HG02938 (cell line): ENCODE results near the gene DLX3.

Experiments
- ATAC-seq: cut with Tn5 transposase; IDR thresholded peaks from one replicate; pipeline ENCODE4 v1.9.1; 2021; ENCODE audit warnings: mild to moderate bottlenecking, moderate library complexity; ENCODE audit not compliant: unreplicated experiment

The DLX3 gene

DNA sequence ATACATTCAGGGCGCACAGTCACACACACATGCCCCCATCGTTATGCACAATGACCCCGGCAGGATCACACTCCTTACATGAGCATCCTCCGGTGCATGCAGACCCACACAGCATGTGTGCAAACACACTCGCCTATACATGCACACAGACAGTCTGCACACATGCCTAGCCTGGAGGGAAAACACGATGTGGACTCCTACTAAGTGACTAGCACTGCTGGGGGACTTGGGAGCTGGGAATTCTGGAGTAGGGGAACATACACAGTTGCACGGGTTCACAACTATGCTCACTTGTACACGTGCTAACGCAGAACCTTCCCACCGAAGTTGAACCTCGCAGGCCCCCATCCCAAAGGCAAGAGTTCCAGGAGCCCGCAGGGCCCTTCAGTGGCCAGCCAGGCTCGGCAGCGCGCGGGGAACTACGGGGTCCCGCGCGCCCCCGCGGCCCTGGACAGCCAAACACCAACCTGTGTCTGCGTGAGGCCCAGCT, 2.0 kb downstream of the DLX3 start:
- ATAC-seq, result no peak

DNA sequence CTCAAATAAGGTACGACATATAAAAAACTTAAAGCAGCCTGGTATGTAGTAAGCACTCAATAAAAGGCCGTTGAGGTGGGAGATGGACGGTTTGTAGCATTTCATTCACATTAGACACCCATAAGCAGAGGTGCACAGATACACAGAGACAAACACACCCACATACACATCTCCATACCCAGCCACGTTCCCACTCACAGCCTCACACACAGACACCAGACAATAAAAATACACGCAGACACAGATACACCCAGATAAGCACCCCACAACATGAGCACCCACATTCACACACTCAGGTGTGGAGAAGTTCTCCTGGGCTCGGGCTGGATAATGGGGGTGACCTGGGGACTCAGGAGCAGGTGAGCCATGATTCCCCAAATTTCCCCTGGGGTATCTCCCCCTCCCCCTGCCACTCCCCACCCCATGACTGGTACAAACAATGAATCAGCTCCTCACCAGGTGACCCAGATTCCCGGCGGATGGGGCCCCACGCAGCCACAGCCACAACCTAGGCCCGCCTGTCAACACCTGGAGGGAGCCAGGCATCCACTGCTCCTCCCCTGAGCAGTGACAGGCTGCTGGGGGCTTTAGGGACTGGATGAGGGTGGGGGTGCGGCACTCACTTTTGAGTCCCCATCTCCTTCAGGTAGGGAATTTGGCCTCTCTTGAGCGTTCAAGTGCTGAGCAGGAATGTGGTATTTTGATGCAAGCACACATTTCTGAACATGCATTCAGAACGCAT, 2.7 kb downstream of the DLX3 start:
- ATAC-seq, result no peak

DNA sequence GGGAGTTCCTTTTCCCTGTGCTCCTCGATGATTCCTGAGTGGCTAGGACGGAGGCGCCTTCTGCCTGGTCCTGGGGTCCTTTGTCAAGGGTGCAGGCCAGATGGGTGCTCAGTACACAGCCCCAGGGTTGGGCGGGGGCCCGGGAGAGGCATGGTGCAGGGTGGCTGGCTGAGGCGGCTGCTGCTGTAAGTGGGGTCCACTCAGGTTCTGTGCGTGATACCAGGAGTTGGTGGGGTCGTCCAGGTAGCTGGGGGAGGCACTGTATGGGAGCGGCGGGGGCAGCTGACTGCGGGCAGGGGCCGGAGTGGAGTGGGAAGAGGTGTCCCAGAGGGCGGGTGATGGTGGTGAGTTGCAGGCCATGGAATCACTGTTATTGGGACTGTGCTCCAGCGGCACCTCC, 3.6 kb downstream of the DLX3 start:
- no peak for ATAC-seq

DNA sequence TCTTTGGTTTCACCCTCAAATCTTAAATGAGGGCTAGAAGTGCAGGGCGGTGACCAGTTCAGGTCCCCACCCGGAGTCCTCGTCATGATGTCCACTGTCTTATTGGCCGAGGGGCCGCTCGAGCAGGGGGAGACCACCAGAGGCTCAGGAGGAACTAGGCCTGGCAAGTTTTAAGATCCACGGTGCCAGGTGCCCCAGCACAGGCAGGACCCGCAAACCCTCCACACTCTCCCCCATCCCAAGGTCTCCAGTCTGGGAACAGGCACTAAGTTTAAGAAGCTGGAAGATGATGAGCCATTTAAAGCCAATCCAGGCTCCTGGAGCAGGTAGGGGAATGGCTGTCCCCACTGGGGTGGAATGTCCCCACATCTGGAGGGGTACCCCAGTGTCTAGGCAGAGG, 4.1 kb downstream of the DLX3 start:
- no peak for ATAC-seq

DNA sequence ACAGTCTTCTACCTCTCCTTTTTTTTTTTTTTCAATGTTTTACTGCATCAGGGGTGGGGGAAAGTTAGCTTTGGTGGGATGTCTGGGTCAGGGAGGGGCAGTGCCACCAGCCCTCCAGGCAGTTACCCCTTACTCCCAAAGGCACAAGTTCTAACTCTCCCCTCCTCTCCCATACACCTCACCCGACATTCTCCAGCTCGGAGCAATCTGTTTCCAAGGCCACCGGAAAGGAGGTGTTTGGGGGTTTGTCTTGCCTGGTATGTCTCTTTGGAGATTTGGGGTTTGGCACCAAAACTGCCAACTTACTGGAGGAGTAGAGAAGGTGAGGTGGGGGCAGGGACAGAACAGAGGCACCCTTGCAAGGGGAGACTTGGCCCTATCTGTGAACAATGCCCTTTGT, 4.7 kb downstream of the DLX3 start:
- no peak for ATAC-seq

DNA sequence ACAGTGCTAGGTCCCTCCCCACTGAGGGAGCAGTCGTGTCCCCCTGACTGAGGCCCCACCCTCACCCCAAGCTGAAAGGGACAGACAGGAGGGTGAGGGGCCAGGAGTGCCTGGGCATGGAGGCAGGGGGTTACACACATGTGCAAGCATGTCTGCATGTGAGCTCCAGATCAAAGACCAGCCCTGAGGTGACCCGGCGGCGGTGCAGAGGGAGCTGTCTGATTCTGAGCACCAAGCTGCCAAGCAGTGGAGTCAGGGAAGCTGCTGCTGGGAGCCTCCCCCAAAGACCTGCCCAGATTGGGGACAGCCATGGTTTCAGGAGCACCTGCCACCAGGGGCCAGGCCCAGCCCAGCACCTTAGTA, 5.5 kb downstream of the DLX3 start:
- ATAC-seq, result no peak

DNA sequence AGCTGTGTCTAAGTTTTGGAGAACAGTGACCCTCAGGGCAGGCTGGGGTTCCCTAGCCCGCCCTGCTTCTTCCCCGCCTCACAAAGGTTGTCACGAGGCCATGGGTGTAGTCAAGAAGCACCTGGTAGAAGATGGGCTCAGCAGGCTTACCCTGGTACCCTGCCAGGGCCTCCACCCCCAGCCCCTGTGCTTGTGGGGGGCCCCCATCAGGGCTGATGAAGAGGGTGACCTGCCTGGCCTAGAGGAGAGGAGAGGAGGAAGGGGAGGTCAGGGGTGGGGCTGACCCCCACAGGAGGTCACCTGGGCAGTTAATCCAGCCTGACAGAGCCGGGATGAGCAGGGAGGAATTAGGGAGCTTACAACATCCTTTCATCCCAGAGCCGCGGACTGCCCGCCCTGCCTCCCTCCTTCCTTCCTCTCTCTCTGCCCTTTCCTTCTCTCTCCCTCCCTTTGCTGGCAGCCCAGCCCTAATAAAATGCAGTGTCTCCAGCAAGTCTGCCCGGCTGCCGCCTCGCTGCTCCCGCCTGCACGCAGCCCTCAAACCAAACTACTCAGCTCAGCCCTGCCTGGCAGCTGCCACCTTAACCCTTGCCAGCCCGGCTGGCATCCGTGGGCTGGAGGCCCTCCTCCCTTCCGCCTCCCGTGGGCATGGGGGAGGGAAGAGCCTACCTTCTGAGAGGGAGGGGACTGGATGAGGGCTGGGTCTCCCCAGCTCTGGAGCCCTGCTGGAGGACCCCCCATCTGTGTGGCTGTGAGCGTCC, 7.2 kb downstream of the DLX3 start:
- no peak for ATAC-seq

DNA sequence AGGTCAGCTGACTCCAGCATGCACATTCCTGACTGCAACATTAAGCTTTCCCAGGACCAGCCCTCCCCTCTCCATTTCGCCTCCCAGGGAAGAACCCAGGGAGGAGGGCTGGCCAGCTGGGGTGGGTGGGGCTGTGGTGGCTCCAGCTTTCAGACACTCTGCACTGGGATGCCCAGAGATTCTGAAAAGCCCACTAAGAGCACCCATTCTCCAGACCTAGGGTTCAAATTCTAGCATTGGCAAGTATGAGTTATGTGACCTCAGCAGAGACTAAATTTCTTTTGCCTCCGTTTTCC, 7.8 kb downstream of the DLX3 start:
- no peak for ATAC-seq

DNA sequence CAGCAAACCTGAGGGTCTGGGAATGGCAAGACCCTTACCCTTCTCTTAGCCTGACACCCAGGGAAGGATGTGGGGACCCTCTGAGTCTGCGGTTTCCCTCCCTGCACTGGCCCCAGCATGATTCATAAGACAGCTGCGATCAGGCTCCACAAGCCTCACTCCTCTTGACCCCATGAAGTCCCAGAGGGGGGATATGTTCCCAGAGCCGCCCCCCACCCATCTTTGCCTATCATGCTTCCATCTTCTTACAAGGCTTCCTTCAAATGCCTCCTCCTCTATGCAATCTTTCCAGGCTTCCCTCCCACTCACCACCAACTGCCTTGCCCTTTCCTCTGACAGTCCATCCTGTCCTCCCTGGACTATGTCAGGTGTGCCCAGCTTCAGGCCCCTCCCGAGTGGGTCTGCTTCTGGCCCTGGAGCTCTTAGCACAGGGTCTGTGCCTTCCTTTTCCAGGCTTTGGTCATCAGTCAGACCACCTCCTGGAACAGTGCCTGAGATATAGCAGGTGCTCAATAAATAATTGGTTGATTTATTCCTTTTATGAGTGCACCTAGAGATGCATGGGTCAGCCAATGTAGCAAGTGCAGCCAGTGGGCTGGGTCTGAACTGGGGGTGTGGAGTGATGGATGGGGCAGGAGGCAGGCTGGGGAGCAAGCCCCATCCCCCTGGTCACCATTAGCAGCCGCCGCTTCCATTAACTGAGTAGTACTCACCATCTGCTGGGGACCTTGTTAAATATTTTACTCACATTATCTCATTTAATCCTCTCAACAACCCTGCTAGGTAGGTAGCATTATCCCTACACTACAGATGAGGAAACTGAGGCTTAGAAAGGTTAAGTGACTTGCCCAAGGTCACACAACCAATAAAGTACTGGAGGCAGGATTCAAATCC, 8.4 kb downstream of the DLX3 start:
- ATAC-seq, result no peak

DNA sequence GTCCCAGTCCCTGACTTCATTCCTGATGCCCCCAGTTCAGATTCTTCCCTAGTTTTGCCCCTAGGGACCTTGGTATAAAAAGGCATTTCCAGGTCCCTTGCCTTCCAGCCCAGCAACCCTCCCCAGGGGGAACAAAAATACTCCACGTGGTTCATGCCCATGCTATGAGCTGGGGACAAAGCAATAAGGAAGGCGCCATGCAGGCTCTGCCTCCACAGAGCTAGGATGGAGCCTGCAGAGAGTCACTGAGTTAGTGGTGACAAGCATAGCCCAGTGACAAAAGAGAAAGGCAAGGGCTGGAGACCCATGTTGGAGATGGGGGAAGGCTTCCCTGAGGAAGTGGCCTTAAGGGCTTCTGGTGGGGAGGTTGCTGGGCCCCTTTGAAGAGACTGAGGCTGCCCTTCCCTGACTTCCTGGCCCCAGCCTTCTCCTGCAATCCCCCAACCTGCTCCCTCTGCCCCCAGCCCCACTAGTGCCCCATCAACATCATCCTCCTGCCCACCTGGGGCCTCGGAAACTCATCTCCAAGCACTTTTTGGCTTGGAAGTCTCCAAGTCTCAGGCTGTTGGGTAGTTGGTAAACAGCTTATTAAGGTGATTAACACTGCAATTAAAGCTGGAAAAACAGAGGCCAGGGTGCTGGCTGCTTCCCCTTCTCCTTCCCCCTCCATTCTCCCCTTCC, 9.6 kb downstream of the DLX3 start:
- no peak for ATAC-seq

DNA sequence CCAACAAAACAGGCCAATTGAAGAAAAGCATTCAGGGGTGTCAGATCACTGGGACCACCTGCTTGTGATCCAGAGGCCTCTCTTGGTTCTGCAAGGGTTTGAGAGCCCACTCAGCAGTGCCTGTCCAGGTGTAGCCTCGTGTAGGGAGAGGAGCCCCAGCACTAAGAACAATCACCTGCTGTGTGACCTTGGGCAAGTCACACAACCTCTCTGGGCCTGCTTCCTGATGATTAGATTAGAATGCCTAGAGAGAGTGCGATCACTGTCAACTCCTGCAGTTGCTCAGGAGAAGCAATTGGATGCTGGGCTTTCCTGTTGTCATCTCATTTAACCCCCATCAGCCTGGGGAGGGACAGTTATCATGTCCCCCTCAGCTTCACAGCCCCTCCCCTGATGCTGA, 10.2 kb downstream of the DLX3 start:
- ATAC-seq, result no peak

DNA sequence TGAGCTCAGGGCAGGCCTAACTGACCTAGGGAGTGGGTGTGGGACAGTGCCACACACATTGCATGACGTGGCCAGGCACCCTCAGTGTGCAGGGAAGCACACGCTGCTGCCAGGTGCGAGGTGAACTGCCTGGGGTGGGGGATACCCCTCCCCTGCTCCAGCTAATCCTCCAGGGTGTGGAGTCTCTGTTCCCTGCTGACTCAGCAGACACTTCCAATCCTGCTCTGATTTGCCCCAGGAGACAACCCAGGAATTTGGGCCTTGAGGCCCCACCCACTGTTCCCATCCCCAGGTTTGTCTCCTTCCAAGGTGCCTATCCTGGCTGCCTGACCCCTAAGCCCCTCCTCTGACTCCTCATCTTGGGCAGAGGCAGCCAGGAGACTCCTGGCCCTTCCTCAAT, 10.7 kb downstream of the DLX3 start:
- no peak for ATAC-seq

DNA sequence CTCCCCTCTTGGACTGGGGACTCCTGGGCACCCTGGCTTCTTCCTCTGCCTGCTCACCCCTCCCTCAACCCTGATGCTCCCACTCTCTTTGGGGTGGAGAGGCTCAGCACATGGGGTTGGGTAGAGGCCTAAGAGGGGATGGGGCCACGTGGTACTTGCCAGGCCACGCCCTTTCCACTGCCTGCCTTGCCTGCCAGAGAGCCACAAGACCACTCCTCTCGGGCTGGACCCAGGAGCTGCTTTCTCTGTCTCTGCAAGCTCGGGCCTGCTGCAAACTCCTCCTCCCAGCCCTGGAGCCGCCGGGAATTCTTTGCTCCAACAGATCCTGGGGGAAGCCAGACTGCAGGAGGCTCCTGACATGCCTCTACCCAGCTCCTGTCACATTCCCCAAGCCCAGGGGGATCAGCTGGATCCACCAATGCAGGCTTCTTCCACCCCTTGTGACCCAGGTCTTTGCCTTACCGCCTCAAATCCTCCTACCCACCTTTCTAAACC, 14.3 kb downstream of the DLX3 start:
- ATAC-seq, result no peak

DNA sequence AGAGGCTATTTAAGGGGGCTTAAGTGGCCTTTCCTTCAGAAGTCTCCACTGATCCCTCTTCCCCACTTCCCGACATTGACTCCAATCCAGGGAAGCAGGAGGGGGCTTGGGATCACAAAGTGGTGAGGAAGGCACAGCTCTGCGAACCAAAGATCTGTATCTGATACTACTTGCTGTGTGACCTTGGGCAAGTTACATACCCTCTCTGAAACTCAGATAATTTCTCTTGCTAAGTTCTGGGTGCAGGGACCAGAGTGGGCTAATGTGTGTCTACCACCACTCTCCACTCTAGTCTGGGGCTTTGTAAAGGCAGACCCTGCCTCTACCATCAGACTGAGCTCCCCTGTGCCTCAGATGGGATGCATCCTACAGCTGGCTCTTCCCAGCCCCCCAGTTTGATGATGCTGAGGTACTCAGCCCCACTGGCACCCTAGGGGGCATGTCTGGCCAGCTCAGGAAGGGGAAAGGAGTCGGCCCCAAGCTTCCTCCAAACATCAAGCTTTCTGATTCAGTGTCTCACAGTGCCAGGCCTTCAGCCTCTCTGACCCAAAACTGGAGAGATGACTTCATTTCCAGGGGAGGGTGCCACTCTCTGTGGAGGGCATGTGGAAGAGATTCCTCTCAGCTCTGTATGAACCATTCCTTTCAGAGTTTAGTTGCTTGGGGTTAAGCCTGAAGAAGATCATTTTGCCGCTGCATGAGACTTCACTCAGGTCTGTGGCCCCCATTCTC, 15.1 kb downstream of the DLX3 start:
- no peak for ATAC-seq

DNA sequence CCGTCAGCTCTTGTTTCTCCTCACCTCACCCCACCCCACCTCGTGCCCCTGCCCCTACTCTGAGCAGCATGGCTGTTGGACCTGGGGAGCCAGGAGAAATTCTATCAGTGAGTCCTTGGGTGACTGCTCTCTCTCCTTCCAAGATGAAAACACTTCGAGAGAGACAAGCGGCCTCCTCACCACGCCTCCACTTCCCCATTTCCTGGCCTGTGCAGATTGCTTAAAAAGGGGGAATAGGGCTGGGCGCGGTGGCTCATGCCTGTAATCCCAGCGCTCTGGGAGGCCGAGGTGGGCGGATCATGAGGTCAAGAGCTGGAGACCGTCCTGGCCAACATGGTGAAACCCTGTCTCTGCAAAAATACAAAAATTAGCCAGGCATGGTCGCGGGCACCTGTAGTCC, 16.5 kb downstream of the DLX3 start:
- ATAC-seq, result no peak

DNA sequence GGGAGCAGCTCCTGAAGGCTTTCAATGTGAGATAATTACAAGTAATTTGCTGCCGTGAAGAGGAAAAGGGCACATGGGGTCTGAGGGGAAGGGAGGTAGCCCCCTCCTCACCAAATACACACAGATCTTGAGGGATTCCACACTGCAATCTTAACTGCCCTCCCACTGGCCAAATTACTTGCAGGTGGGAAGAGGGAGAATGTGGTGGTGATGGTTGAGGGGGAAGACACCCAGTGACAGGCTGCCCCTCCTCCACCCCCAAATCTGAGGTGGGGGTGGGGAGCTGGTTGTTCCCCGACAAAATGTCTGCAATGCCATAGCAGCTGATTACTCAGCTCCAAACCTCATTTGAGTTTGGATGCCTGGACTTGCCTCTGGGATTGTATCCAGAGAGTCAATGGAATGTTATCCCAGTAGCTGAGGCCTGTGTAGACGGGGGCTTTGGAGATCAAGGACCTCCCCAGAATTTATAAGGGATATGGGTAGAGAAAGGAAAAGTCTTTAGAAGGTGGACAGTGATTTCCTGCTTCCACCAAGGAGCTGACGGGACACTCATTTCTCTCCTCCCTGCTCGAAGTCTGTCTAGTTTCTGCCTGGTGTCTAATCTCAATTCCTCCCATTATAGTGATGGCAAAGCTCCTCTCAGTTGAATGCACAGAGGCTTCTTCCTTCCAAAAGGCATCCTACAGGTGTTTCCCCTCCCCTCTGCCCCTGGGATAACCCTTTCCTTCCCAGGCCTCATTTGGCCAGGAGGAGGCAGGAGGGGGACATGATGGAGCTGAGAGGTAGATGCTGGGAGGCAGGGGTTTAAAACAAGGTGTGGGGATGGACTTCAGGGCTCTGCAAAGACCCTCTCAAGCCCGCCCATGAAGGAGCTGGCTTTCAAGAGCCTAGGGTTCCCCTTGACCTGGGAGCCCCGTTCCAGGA, 17.3 kb downstream of the DLX3 start:
- no peak for ATAC-seq

DNA sequence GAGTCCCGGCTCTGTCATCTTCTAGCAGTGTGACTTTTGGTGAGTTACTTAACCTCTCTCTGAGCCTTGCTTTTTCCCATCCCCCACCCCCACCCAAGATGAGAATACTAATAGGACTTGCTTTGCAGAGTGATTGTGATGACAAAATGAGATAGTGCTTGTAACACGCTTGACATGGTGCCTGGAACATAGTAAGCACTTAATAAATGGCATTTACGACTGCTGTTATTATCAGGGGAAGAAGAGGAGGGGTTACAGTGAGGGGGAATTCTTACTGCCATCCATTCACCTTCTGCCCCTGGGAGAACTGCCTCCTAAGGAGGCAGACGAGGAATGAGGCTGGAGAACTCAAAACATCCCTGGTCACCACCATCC, 18.2 kb downstream of the DLX3 start:
- ATAC-seq, result no peak

DNA sequence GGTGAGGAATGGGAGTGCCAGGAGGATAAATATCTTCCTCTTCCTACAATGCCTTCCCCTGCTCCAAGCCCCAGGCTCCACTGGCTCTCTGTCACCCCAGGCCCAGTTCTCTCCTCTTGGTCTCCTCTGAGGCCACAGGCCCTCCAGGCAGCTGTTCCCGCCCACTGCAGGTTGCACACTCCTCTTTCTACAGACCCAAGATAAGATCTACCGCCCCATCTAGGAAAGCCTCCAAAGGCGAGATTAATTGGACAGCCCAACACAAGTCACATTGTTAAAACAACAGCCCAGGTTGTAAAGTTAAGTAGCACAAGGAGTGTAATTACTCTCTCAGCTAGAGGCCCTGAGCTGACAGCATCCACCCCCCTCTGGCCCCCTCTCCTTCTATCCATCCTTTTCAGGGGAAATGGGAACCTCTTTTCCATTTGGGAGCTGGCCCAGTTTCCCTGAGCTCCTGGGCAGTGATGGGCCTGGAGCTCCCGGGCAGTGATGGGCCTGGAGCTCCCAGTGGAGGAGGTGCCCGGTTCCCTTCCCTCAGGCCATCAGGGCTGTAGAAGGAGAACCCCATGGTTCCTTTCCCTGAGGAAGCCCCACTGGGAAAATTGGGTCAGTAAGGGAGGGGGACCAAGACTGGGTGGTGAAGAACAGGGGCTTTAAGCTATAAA, 18.7 kb downstream of the DLX3 start:
- ATAC-seq, result no peak

DNA sequence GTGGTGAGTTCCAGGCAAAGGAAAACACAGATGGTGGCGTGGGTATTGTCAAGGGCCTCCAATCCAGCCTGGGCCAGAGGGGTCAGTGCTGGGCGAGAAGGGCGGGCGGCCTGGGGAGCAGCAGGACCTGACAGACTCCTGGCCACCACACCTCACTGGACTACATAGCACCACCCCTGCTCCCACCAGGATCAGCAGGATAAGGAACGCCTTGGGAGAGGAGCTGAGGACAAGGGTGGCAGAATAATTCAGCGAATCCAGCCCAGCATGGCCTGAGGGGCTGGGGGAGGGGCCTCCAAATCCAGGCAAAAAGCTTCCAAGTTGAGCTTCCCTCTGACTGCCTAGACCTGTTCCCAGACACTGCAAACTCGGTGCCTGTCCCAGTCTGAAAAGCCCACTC, 19.5 kb downstream of the DLX3 start:
- ATAC-seq, result no peak
